ENCODE data around the gene TLE1. TPM values are rescaled to one million over a fixed set of nuclear protein-coding genes. Genes with fewer than 3 reads are reported as not detected.
A peak's percentile ranks its signal among the peaks of the same experiment; 100 is the strongest.
"Not testable (repeated sequence)": the region's sequence is repeated elsewhere in the genome, so short reads cannot be mapped to it uniquely, and the experiment has no call there.

TLE1 gene
- total RNA-seq, 1 experiment from 2014 or later = 21.9 TPM

DNA sequence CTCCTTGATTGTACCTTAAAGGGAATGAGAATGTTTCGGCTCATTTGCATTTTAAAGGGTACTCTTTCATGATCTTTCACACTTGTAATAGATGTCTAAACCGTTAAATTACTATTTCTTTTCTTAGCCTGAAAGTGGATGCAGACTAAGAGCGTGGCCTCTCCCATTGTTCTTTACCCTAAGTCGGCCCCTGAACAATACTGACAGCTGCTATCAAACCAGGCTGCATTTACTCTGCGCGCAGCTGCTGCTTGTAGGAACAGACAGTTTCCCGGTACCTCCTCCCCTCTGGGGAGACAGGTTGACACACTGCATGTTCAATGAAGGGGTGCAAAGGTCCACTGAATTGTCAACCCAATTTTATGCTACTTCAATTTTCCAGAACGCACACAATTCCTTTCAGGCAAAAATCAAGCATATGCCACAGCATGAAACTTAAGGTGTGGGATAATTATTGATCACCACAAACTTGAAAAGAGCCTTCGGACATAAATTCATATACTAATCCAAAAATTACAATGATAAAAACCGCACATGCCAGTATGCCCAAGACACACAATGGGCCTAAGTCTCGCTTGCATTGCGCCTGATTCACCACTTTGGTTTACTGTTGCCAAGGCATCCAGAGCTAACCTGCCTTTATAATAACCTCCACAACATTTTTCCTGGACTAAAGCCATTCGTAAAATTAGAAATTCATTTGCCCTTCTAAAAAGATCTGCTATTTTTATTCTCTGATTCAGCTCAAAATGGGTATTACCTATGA, 39.7 kb downstream of the TLE1 start:
- Mint-ChIP-seq H3K4me3 (ENCODE audit: unreplicated experiment) (no peak overlapping the region), H3K36me3 (ENCODE audit: insufficient read depth, unreplicated experiment) (peaks cover 42% of the 10 kb centered on the region)
- CTCF ChIA-PET = no interaction called here

DNA sequence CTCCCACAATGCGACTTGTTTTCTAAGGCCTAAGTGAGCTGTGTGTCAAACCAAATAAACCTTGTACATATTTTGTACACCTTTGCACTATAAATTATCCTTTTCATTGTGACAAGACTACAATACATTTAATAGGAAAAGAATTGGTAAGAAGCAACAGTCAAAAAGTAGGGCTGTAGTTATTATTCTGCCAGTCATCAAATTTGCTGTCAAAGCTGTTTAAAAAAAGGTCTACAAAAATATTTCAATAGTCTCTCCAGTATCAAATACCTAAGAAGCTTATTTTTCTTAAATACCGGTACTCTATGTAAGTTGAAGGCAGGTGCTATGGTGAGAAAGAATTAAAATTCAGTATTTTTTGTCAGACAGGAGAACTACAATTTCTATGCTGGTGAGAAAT, 40.5 kb downstream of the TLE1 start:
- ChIA-PET CTCF (no interaction called here), POLR2A (interaction anchor here (1.1 kb wide), 1 partner anchor 11 kb away, joined by 3 read pairs; no protein-coding TSS in a partner anchor)
- no peak for DNase-seq (ENCODE audit: unreplicated experiment)
- TF ChIP-seq, protein P1, sequence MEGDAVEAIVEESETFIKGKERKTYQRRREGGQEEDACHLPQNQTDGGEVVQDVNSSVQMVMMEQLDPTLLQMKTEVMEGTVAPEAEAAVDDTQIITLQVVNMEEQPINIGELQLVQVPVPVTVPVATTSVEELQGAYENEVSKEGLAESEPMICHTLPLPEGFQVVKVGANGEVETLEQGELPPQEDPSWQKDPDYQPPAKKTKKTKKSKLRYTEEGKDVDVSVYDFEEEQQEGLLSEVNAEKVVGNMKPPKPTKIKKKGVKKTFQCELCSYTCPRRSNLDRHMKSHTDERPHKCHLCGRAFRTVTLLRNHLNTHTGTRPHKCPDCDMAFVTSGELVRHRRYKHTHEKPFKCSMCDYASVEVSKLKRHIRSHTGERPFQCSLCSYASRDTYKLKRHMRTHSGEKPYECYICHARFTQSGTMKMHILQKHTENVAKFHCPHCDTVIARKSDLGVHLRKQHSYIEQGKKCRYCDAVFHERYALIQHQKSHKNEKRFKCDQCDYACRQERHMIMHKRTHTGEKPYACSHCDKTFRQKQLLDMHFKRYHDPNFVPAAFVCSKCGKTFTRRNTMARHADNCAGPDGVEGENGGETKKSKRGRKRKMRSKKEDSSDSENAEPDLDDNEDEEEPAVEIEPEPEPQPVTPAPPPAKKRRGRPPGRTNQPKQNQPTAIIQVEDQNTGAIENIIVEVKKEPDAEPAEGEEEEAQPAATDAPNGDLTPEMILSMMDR (IDR thresholded peaks at IDR 0.05; ENCODE audit: unreplicated experiment) = no peak
- no peak overlapping the region for H3K27ac Mint-ChIP-seq (ENCODE audit: low read depth, unreplicated experiment)
- H3K27me3 Mint-ChIP-seq (ENCODE audit: insufficient read depth, unreplicated experiment) = no peaks in the 10 kb centered on the region
- no TSS peak for BruUV-seq (replicated peaks)
- peaks cover 8% of the 10 kb centered on the region for H3K4me1 Mint-ChIP-seq (ENCODE audit: insufficient read depth, unreplicated experiment)
- H3K36me3 Mint-ChIP-seq (ENCODE audit: insufficient read depth, unreplicated experiment) = peaks cover 44% of the 10 kb centered on the region
- intact Hi-C loops (cut with micrococcal nuclease) = no loop called here
- H3K9me3 Mint-ChIP-seq (ENCODE audit: unreplicated experiment) = no peaks in the 10 kb centered on the region
- no peak overlapping the region for H3K4me3 Mint-ChIP-seq (ENCODE audit: unreplicated experiment)

More for the DNA sequence above, 39.7 kb downstream of the TLE1 start:
- no peak overlapping the region for H3K27ac Mint-ChIP-seq (ENCODE audit: low read depth, unreplicated experiment)
- no peak for DNase-seq (ENCODE audit: unreplicated experiment)
- no peaks in the 10 kb centered on the region for H3K9me3 Mint-ChIP-seq (ENCODE audit: unreplicated experiment)
- intact Hi-C loops (cut with micrococcal nuclease) = no loop called here
- no TSS peak for BruUV-seq (replicated peaks)
- H3K4me1 Mint-ChIP-seq (ENCODE audit: insufficient read depth, unreplicated experiment) = peaks cover 8% of the 10 kb centered on the region
- H3K27me3 Mint-ChIP-seq (ENCODE audit: insufficient read depth, unreplicated experiment) = no peaks in the 10 kb centered on the region
- TF ChIP-seq, protein P1 (IDR thresholded peaks at IDR 0.05; ENCODE audit: unreplicated experiment) = no peak
- POLR2A ChIA-PET = interaction anchor here (0.7 to 0.9 kb wide), 2 partner anchors 11 to 75 kb away, joined by 3 to 4 read pairs; no protein-coding TSS in a partner anchor

DNA sequence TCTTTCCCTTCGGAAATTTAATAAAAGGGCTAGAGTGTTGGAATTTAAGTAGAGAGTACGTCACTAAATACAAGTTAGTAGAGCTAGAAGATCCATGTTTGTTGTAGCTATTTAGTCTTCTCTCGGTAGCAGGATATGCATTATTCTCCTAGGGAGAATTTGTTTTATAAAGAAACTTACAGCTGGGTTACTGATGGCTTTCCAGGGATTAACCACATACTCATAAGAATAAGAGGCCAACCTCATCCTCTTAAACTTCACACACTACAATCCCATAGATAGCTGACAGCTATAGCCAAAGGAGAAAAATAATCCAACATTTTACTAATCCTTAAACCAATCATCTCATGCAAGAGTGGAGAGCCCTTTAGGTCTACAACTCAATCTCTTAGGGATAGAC, 43.0 kb downstream of the TLE1 start:
- CTCF ChIA-PET = interaction anchor here (0.6 kb wide), 1 partner anchor 411 kb away, joined by 5 read pairs; no protein-coding TSS in a partner anchor

DNA sequence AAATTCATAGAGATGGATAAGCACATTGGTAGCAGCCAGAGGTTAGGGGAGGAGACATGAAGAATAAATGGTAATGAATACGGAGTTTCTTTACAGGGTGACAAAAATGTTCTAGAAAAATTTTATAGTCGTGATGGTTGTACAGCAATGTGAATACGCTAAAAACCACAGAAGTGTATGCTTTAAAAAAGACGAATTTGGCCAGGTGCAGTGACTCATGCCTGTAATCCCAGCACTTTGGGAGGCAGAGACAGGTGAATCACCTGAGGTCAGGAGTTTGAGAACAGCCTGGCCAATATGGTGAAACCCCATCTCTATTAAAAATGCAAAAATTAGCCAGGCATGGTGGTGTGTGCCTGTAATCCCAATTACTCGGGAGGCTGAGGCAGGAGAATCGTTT, 44.8 kb downstream of the TLE1 start:
- CTCF ChIA-PET; H3K4me3 Mint-ChIP-seq (ENCODE audit: unreplicated experiment); H3K4me1 Mint-ChIP-seq (ENCODE audit: insufficient read depth, unreplicated experiment); H3K27me3 Mint-ChIP-seq (ENCODE audit: insufficient read depth, unreplicated experiment); H3K9me3 Mint-ChIP-seq (ENCODE audit: unreplicated experiment); BruUV-seq (replicated peaks); POLR2A ChIA-PET; H3K27ac Mint-ChIP-seq (ENCODE audit: low read depth, unreplicated experiment); intact Hi-C loops (cut with micrococcal nuclease): not testable (repeated sequence)
- peaks cover 23% of the 10 kb centered on the region for H3K36me3 Mint-ChIP-seq (ENCODE audit: insufficient read depth, unreplicated experiment)
- peak; percentile 6 for DNase-seq (ENCODE audit: unreplicated experiment)

More for the DNA sequence above, 43.0 kb downstream of the TLE1 start:
- Mint-ChIP-seq H3K9me3 (ENCODE audit: unreplicated experiment) (no peaks in the 10 kb centered on the region), H3K4me1 (ENCODE audit: insufficient read depth, unreplicated experiment) (no peaks in the 10 kb centered on the region), H3K4me3 (ENCODE audit: unreplicated experiment) (no peak overlapping the region), H3K27ac (ENCODE audit: low read depth, unreplicated experiment) (no peak overlapping the region), H3K36me3 (ENCODE audit: insufficient read depth, unreplicated experiment) (peaks cover 39% of the 10 kb centered on the region), H3K27me3 (ENCODE audit: insufficient read depth, unreplicated experiment) (no peaks in the 10 kb centered on the region)
- POLR2A ChIA-PET = no interaction called here
- TF ChIP-seq, protein P1 (IDR thresholded peaks at IDR 0.05; ENCODE audit: unreplicated experiment) = no peak
- BruUV-seq (replicated peaks) = no TSS peak
- DNase-seq (ENCODE audit: unreplicated experiment) = no peak
- intact Hi-C loops (cut with micrococcal nuclease) = no loop called here

All from MCF 10A (cell line).